Measurements from ENCODE around the gene PLXND1. TPM values are rescaled to one million over a fixed set of nuclear protein-coding genes. Genes with fewer than 3 reads are reported as not detected.

PLXND1 gene
- total RNA-seq, 3 donors from 2014 or later (not counting 1 experiment from before 2014, with no cell fraction given), result 135 to 214 (median 189) TPM

DNA sequence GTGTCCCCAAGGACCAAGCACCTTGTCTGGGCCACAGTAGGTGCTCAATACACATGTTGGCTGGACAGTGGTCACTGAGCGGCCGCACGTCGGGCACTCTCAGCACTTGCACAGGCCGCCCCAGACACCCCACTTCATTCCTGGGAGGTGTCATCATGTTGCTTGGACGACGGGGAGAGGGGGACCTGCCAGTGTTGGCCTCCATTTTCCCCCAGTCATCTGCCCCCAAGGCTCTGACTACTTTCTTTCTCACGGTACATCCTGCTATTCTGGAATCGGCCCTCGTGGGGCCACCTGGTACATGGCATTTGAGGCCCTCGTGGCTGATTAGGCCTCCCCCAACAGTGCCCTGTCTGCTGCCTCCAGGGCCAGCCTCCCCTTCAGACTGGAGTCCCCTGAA, 79.2 kb downstream of the PLXND1 start:
- DNase-seq (no peak), ATAC-seq (no peak)
- H3K4me1 ChIP-seq (ENCODE audit: control insufficient read depth, insufficient read depth, low read length), result peaks cover 12% of the 10 kb centered on the region
- H3K27me3 ChIP-seq (ENCODE audit: control insufficient read depth, insufficient read depth, low read length), result no peaks in the 10 kb centered on the region
- Mint-ChIP-seq H3K27me3 (ENCODE audit: low read depth in 2 of 2) (no peaks in the 10 kb centered on the region), H3K4me3 (no peak overlapping the region), H3K4me1 (peaks cover 0 to 4% of the 10 kb centered on the region in 2 donors), H3K27ac (peak overlapping the region in 1 of 2 donors; percentile 38), H3K36me3 (no peaks in the 10 kb centered on the region), H3K9me3 (no peaks in the 10 kb centered on the region)
- H3K4me3 ChIP-seq (ENCODE audit: low read length), result no peak overlapping the region
- no peak overlapping the region for H3K27ac ChIP-seq (ENCODE audit: low read length)
- WGBS (ENCODE audit: insufficient coverage), result 95% methylated on average over 11 of the region's 11 CpGs
- no peak for TF ChIP-seq CTCF (IDR thresholded peaks at IDR 0.05)
- no peaks in the 10 kb centered on the region for H3K36me3 ChIP-seq (ENCODE audit: control insufficient read depth, insufficient read depth, low read length)
- intact Hi-C loops (cut with micrococcal nuclease), result no loop called here
- no peaks in the 10 kb centered on the region for H3K9me3 ChIP-seq (ENCODE audit: control insufficient read depth, insufficient read depth, low read length)

DNA sequence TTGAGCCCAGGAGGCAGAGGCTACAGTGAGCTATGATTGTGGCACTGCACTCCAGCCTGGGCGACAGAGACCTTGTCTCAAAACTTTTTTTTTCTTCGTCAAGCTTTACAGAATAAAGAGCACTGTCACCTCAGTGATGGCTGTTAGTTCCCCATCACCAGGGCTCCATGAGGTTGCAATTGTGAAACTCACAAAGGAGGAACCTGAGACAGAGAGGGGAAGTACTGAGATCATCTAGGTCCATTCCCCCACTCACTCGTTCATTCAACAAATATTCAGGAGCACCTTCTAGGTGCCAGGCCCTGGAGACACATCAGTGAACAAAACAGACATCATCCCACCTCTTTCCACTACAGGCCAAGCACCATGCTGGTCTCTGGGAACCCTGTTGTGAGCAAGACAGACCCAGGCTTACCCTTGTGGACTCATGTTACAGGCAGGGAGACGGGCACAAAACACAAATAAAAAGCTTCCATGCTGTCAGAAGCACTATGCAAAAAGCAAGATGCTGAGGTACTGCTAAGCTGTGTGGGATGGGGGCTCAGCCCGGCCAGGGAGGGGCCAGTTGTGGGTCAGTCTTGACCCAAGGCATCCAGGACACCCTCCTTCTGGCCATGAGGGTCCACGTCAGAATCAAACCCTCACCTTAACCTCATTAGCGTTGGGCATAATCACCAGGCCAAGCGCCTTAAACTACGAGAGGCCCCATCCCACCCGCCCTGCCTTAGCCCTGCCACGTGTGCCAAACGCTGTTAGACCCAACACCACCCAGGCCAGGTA, 80.2 kb downstream of the PLXND1 start:
- no peaks in the 10 kb centered on the region for H3K9me3 Mint-ChIP-seq
- Histone ChIP-seq H3K4me3 (ENCODE audit: low read length) (no peak overlapping the region), H3K4me1 (ENCODE audit: control insufficient read depth, insufficient read depth, low read length) (peaks cover 12% of the 10 kb centered on the region), H3K27ac (ENCODE audit: low read length) (no peak overlapping the region), H3K27me3 (ENCODE audit: control insufficient read depth, insufficient read depth, low read length) (no peaks in the 10 kb centered on the region), H3K9me3 (ENCODE audit: control insufficient read depth, insufficient read depth, low read length) (no peaks in the 10 kb centered on the region), H3K36me3 (ENCODE audit: control insufficient read depth, insufficient read depth, low read length) (no peaks in the 10 kb centered on the region)
- H3K27me3 Mint-ChIP-seq (ENCODE audit: low read depth in 2 of 2), result no peaks in the 10 kb centered on the region
- no peak overlapping the region for H3K4me3 Mint-ChIP-seq
- H3K4me1 Mint-ChIP-seq, result peaks cover 0 to 4% of the 10 kb centered on the region in 2 donors
- 72% methylated on average over 12 of the region's 12 CpGs for WGBS (ENCODE audit: insufficient coverage)
- ATAC-seq, result peak in 2 of 3 donors; percentile 33 to 68
- no peak overlapping the region for H3K27ac Mint-ChIP-seq
- no peak for DNase-seq
- no peak for TF ChIP-seq CTCF (IDR thresholded peaks at IDR 0.05)
- intact Hi-C loops (cut with micrococcal nuclease), result no loop called here
- H3K36me3 Mint-ChIP-seq, result no peaks in the 10 kb centered on the region

DNA sequence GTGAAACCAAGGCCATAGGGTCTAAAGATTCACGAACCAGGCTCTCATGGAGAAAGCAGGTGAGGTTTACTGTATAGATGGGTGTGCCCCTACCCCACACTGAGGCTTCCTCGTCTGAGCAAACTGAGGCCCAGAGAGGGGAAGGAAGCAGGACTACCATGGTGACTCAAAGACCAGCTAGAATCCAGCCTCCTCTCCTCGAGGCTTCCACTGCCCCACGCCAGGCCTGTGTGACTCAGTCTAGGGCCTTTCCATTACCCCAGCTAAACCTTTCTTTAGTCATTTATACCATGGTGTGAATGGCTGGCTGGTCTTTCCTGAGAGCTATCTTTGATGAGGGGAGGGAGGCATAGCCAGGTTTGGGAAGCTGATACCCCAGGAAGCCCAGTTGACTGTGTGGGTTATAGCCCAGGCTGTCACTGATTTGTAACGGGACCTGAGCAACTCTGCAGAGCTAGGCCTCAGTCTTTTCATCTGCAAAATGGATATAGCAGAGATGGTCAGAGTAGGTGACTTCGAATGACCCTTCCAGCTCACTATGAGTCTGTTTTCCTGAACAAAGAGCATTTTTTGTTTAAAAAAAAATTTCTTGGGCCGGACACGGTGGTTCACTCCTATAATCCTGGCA, 81.0 kb downstream of the PLXND1 start:
- no peaks in the 10 kb centered on the region for H3K27me3 ChIP-seq (ENCODE audit: control insufficient read depth, insufficient read depth, low read length)
- peaks cover 12% of the 10 kb centered on the region for H3K4me1 ChIP-seq (ENCODE audit: control insufficient read depth, insufficient read depth, low read length)
- no peaks in the 10 kb centered on the region for H3K36me3 ChIP-seq (ENCODE audit: control insufficient read depth, insufficient read depth, low read length)
- no peak for TF ChIP-seq CTCF (IDR thresholded peaks at IDR 0.05)
- H3K4me3 Mint-ChIP-seq, result no peak overlapping the region
- H3K27me3 Mint-ChIP-seq (ENCODE audit: low read depth in 2 of 2), result no peaks in the 10 kb centered on the region
- DNase-seq (no peak), ATAC-seq (peak in 2 of 3 donors; percentile 34 to 38)
- no peak overlapping the region for H3K4me3 ChIP-seq (ENCODE audit: low read length)
- peaks cover 0 to 4% of the 10 kb centered on the region in 2 donors for H3K4me1 Mint-ChIP-seq
- intact Hi-C loops (cut with micrococcal nuclease), result no loop called here
- H3K27ac Mint-ChIP-seq, result no peak overlapping the region
- no peaks in the 10 kb centered on the region for H3K36me3 Mint-ChIP-seq
- H3K9me3 Mint-ChIP-seq, result no peaks in the 10 kb centered on the region
- no peak overlapping the region for H3K27ac ChIP-seq (ENCODE audit: low read length)
- WGBS (ENCODE audit: insufficient coverage), result 82% methylated on average over 6 of the region's 8 CpGs
- H3K9me3 ChIP-seq (ENCODE audit: control insufficient read depth, insufficient read depth, low read length), result no peaks in the 10 kb centered on the region
